ENCODE measurements around the gene POC1A. TPM values are rescaled to one million over a fixed set of nuclear protein-coding genes. Genes with fewer than 3 reads are reported as not detected.

Gene POC1A
- total and polyA plus RNA-seq, 10 of the 15 experiments (the other 5 are each of a cell fraction or from before 2014, with no cell fraction given): 8.5 to 49.8 (median 23.5) TPM

DNA sequence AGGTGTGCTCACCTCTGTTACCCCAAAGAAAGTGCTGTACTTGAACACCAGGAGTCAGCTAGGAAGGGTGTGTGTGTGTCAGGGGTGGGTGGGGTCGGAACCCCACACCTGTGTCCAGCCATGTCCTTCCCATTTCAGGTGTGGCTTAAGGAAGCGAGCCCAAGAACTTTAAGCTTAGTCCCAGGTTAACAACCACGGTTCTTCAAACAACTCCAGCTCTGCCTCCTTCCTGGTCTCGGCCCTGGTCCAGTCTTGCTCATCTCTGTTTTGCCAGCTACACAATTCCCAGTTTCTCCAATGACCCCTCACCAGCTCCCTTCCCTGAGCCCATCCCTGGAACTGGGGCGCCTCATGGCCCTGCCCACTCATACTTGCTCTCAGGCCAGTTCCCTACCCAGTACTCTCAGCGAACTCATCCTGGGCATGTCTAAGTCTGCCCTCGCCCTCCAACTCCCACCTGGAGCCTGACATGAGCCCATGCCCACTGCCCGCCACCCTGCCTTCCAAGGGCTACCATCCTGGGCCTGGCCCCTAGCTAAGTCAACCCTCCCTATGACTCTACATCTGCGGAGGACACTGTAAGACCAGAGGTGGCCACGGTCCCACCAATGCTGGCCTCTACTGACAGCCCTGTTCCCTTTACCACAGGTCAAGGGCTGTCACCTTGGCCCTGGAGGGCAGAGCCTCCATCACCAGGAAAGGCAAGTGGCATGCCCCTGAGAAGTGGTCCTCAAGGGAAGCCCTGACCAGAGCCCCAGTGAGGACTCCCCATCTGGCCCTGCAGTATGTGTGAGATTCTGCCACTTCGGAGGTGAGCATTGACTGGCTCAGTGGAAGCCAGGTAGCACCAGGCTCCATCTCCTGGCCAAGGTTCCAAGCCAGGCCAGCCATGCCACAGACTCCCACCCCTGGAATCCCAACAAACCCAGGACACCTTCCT, 9.2 kb downstream of the POC1A start:
- Histone ChIP-seq H3K79me2 (ENCODE audit: control insufficient read depth, insufficient read depth, low read length) (no peaks in the 10 kb centered on the region), H4K20me1 (ENCODE audit: control insufficient read depth, insufficient read depth) (no peaks in the 10 kb centered on the region), H3K4me3 (no peak overlapping the region), H3K4me2 (ENCODE audit: control insufficient read depth, insufficient read depth) (no peak overlapping the region), H3K9ac (ENCODE audit: control insufficient read depth, insufficient read depth, low read length) (no peak overlapping the region), H3K36me3 (ENCODE audit: control insufficient read depth in 2 of 2, insufficient read depth in 2 of 2, low read length in 1 of 2) (peaks cover 7 to 15% of the 10 kb centered on the region in 2 experiments), H2AFZ (ENCODE audit: control insufficient read depth, low read depth, low read length) (no peak overlapping the region), H3K27ac (ENCODE audit: control insufficient read depth, insufficient read depth) (no peak overlapping the region), H3K27me3 (replicated peaks in 1 of 2; ENCODE audit: control insufficient read depth in 2 of 2, insufficient read depth in 2 of 2, low read length in 1 of 2) (no peaks in the 10 kb centered on the region), H3K4me1 (ENCODE audit: control insufficient read depth, insufficient read depth, low read length) (peaks cover 5% of the 10 kb centered on the region; the same call in 1 of the 2 replicates), H3K9me3 (replicated peaks; ENCODE audit: control insufficient read depth, insufficient read depth, low read length) (no peaks in the 10 kb centered on the region)
- WGBS (ENCODE audit: insufficient coverage, insufficient replicate concordance, low lambda C conversion rate, missing lambda C conversion rate): 84% methylated on average over 11 of the region's 11 CpGs
- no TSS peak for BruUV-seq (replicated peaks)
- ChIA-PET RAD21 (ENCODE audit: unreplicated experiment) (interaction anchor here (0.7 to 6.3 kb wide), 7 partner anchors 24 to 149 kb away, joined by 4 to 51 read pairs (median 8); partner anchors contain the start of gene RPL29), CTCF (interaction anchor here (0.6 to 10.1 kb wide), 22 partner anchors 10 to 202 kb away, joined by 3 to 169 read pairs (median 4); partner anchors contain the start of genes DUSP7, POC1A and RPL29), POLR2A (no interaction called here), SMC1A (ENCODE audit: uncharacterized antibody, unreplicated experiment) (interaction anchor here (0.8 to 2.9 kb wide), 11 partner anchors 10 to 144 kb away, joined by 3 to 16 read pairs (median 4); partner anchors contain the start of gene DUSP7)
- FAIRE-seq (no peak), ATAC-seq (no peak), DNase-seq (ENCODE audit: low read depth, low spot score) (no peak)
- intact Hi-C loops (cut with micrococcal nuclease; ENCODE audit: unreplicated experiment) (loop anchor here (1.0 kb wide), 3 partner anchors 92 to 203 kb away; partner anchors contain the start of gene PARP3), in situ Hi-C loops (cut with MboI) (loop anchor here (5.0 kb wide), 1 partner anchor 143 kb away; no protein-coding TSS in a partner anchor)
- TF ChIP-seq TCF12 (IDR thresholded peaks at IDR 0.05; ENCODE audit: low read depth, low read length) (no peak), ASH2L (IDR thresholded peaks at IDR 0.05; ENCODE audit: borderline replicate concordance, low read depth) (no peak), RELA (IDR thresholded peaks at IDR 0.05; ENCODE audit: borderline replicate concordance, partially characterized antibody) (no peak)

Measured in GM12878 (cell line).